Measurements from ENCODE around the gene KCNQ1OT1. TPM values are rescaled to one million over a fixed set of nuclear protein-coding genes. Genes with fewer than 3 reads are reported as not detected.
A peak's percentile ranks its signal among the peaks of the same experiment; 100 is the strongest.

Gene KCNQ1OT1
- total and polyA plus RNA-seq, 2 experiments from 2014 or later, result 3.1 to 7.9 TPM

GRCh38 chr11:2631161-2631560 is 68.6 kb downstream of the KCNQ1OT1 start:
- DNase-seq (ENCODE audit: low spot score), result no peak
- Histone ChIP-seq H2AFZ (no peak overlapping the region), H3K9me2 (replicated peaks; ENCODE audit: insufficient read depth) (no peaks in the 10 kb centered on the region), H3K9me3 (ENCODE audit: low read depth) (peaks cover 49% of the 10 kb centered on the region), H3K36me3 (replicated peaks; ENCODE audit: insufficient read depth, low read depth) (no peaks in the 10 kb centered on the region), H3K4me1 (ENCODE audit: insufficient read depth) (no peaks in the 10 kb centered on the region), H3K27me3 (no peaks in the 10 kb centered on the region), H3K27ac (no peak overlapping the region), H3K79me2 (no peaks in the 10 kb centered on the region), H4K20me1 (ENCODE audit: insufficient read depth, poor library complexity, severe bottlenecking) (no peaks in the 10 kb centered on the region), H3K4me3 (no peak overlapping the region), H3K4me2 (no peak overlapping the region)
- WGBS (ENCODE audit: low lambda C conversion rate, missing lambda C conversion rate), result 77% methylated on average over 1 of the region's 1 CpG
- TF ChIP-seq EZH2phosphoT487 (IDR thresholded peaks at IDR 0.05; ENCODE audit: low read depth, severe bottlenecking, unreplicated experiment) (no peak), EZH2 (IDR thresholded peaks at IDR 0.05; ENCODE audit: borderline replicate concordance) (no peak)
- TF ChIP-seq, protein P1, sequence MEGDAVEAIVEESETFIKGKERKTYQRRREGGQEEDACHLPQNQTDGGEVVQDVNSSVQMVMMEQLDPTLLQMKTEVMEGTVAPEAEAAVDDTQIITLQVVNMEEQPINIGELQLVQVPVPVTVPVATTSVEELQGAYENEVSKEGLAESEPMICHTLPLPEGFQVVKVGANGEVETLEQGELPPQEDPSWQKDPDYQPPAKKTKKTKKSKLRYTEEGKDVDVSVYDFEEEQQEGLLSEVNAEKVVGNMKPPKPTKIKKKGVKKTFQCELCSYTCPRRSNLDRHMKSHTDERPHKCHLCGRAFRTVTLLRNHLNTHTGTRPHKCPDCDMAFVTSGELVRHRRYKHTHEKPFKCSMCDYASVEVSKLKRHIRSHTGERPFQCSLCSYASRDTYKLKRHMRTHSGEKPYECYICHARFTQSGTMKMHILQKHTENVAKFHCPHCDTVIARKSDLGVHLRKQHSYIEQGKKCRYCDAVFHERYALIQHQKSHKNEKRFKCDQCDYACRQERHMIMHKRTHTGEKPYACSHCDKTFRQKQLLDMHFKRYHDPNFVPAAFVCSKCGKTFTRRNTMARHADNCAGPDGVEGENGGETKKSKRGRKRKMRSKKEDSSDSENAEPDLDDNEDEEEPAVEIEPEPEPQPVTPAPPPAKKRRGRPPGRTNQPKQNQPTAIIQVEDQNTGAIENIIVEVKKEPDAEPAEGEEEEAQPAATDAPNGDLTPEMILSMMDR (IDR thresholded peaks at IDR 0.05; ENCODE audit: poor library complexity), result no peak

DNA sequence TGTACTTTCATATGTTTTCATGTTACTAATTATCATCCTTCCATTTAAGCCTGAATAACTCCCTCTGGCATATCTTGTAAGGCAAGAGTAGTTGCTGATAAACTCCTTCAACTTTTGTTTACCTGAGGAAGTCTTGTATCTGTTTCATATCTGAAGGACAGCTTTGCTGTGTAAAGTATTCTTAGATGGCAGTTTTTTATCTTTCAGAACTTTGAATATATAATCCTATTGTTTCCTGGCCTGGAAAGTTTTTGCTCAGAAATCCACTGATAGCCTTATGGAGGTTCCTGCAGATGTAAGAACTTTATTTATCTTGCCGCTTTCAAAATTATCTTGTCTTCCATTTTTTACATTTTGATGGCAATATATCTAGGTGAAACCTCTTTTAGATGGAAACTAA is 69.1 kb downstream of the KCNQ1OT1 start:
- no peak overlapping the region for H2AFZ ChIP-seq
- H3K9me3 ChIP-seq (ENCODE audit: low read depth), result peaks cover 52% of the 10 kb centered on the region
- H3K4me2 ChIP-seq, result no peak overlapping the region
- no peaks in the 10 kb centered on the region for H3K36me3 ChIP-seq (replicated peaks; ENCODE audit: insufficient read depth, low read depth)
- H3K4me1 ChIP-seq (ENCODE audit: insufficient read depth), result no peaks in the 10 kb centered on the region
- no peaks in the 10 kb centered on the region for H4K20me1 ChIP-seq (ENCODE audit: insufficient read depth, poor library complexity, severe bottlenecking)
- WGBS (ENCODE audit: low lambda C conversion rate, missing lambda C conversion rate), result 97% methylated on average over 1 of the region's 1 CpG
- no peaks in the 10 kb centered on the region for H3K9me2 ChIP-seq (replicated peaks; ENCODE audit: insufficient read depth)
- H3K27me3 ChIP-seq, result no peaks in the 10 kb centered on the region
- no peak for DNase-seq (ENCODE audit: low spot score)
- H3K27ac ChIP-seq, result no peak overlapping the region
- peak overlapping the region; percentile 14 for H3K4me3 ChIP-seq
- no peak for TF ChIP-seq EZH2phosphoT487 (IDR thresholded peaks at IDR 0.05; ENCODE audit: low read depth, severe bottlenecking, unreplicated experiment)
- TF ChIP-seq, protein P1 (IDR thresholded peaks at IDR 0.05; ENCODE audit: poor library complexity), result no peak
- TF ChIP-seq EZH2 (IDR thresholded peaks at IDR 0.05; ENCODE audit: borderline replicate concordance), result no peak
- H3K79me2 ChIP-seq, result no peaks in the 10 kb centered on the region

DNA sequence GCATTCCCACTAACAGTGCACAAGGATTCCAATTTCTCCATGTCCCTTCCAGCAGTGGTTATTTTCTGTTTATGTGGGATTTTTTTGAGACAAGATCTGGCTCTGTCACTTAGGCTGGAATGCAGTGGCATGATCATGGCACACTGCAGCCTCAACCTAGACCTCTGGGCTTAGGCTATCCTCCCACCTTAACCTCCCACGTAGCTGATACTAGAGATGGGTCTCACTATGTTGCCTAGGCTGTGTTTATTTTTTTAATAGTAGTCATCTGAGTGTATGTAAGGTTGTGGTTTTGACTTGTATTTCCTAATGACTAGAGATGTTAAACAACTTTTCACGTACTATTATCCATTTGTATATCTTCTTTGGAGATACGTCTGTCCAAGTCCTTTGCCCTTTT is 74.6 kb downstream of the KCNQ1OT1 start:
- Histone ChIP-seq H3K4me3 (no peak overlapping the region), H3K4me1 (ENCODE audit: insufficient read depth) (no peaks in the 10 kb centered on the region), H3K27ac (no peak overlapping the region), H4K20me1 (ENCODE audit: insufficient read depth, poor library complexity, severe bottlenecking) (no peaks in the 10 kb centered on the region), H3K79me2 (no peaks in the 10 kb centered on the region), H3K9me3 (ENCODE audit: low read depth) (peaks cover 28% of the 10 kb centered on the region), H2AFZ (no peak overlapping the region), H3K36me3 (replicated peaks; ENCODE audit: insufficient read depth, low read depth) (no peaks in the 10 kb centered on the region), H3K27me3 (no peaks in the 10 kb centered on the region), H3K9me2 (replicated peaks; ENCODE audit: insufficient read depth) (no peaks in the 10 kb centered on the region), H3K4me2 (no peak overlapping the region)
- no peak for TF ChIP-seq EZH2phosphoT487 (IDR thresholded peaks at IDR 0.05; ENCODE audit: low read depth, severe bottlenecking, unreplicated experiment)
- TF ChIP-seq, protein P1 (IDR thresholded peaks at IDR 0.05; ENCODE audit: poor library complexity), result no peak
- TF ChIP-seq EZH2 (IDR thresholded peaks at IDR 0.05; ENCODE audit: borderline replicate concordance), result no peak
- 65% methylated on average over 3 of the region's 3 CpGs for WGBS (ENCODE audit: low lambda C conversion rate, missing lambda C conversion rate)
- DNase-seq (ENCODE audit: low spot score), result no peak

DNA sequence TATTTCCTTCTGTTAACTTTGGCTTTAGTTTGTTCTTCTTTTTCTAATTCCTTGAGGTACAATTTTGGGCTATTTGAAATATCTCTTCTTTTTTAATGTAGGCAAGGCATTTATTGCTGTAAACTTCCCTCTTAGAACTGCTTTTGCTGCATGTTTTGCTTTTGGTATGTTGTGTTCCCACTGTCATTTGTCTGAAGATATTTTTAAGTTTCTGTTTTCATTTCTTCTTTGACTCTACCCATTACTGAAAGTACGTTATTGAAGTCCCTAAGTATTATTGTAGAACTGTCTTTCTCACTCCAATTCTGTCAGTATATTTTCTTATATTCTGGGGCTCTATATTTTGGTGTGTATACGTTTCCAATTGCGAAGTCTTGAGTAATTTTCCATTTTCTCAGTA is 77.9 kb downstream of the KCNQ1OT1 start:
- no peak for TF ChIP-seq EZH2phosphoT487 (IDR thresholded peaks at IDR 0.05; ENCODE audit: low read depth, severe bottlenecking, unreplicated experiment)
- TF ChIP-seq EZH2 (IDR thresholded peaks at IDR 0.05; ENCODE audit: borderline replicate concordance), result no peak
- TF ChIP-seq, protein P1 (IDR thresholded peaks at IDR 0.05; ENCODE audit: poor library complexity), result no peak

More for the DNA sequence above, 77.9 kb downstream of the KCNQ1OT1 start:
- no peaks in the 10 kb centered on the region for H4K20me1 ChIP-seq (ENCODE audit: insufficient read depth, poor library complexity, severe bottlenecking)
- no peak overlapping the region for H3K4me2 ChIP-seq
- H3K9me2 ChIP-seq (replicated peaks; ENCODE audit: insufficient read depth), result no peaks in the 10 kb centered on the region
- H3K27me3 ChIP-seq, result no peaks in the 10 kb centered on the region
- no peak overlapping the region for H3K4me3 ChIP-seq
- no peak overlapping the region for H3K27ac ChIP-seq
- H3K9me3 ChIP-seq (ENCODE audit: low read depth), result peaks cover 18% of the 10 kb centered on the region
- no peaks in the 10 kb centered on the region for H3K79me2 ChIP-seq
- H3K4me1 ChIP-seq (ENCODE audit: insufficient read depth), result no peaks in the 10 kb centered on the region
- H3K36me3 ChIP-seq (replicated peaks; ENCODE audit: insufficient read depth, low read depth), result no peaks in the 10 kb centered on the region
- WGBS (ENCODE audit: low lambda C conversion rate, missing lambda C conversion rate), result 29% methylated on average over 3 of the region's 3 CpGs
- no peak for DNase-seq (ENCODE audit: low spot score)
- no peak overlapping the region for H2AFZ ChIP-seq

Data from hepatocyte (in vitro differentiated cells).